Measurements from ENCODE around the gene CCDC89.

Gene CCDC89

DNA sequence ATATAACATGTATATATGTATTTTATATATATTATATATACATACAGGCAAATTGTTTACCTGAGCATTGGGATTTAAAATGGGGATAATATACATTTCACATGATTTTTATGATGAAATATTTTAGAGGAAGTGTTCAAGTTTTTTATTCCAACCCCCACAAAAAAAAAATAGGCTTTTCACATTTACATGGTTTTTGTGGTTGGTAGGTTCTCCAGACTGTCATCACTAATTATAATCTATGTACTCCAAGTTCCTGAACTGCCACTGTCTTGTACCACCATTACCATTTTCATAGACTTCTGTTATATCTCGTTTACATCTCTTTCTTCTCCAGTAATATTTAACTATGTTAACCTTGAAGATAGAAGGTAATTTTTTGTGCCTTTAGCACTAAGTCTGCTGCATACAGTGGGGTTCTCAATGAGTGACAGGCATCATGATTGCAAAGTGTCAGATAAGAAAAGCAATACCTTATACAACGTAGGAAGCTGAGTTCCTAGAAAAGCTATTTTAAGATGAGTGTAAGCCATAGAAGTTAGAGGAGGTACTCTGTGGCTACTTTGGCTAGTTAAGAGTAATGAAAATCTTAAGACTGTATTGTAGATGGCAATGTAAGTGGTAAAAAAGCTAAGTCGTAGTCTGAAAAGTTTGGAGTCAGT is 33.1 kb downstream of the CCDC89 start:
- no peaks in the 10 kb centered on the region for H3K4me1 ChIP-seq (ENCODE audit: control insufficient read depth, insufficient read depth, low read length)
- no peak overlapping the region for H3K27ac ChIP-seq (ENCODE audit: low read length)
- no peak for DNase-seq (ENCODE audit: low read depth, low spot score)
- WGBS (ENCODE audit: insufficient coverage, insufficient read length), result no CpG with 5 or more reads among the region's 3 CpGs
- no peaks in the 10 kb centered on the region for H3K27me3 ChIP-seq (ENCODE audit: control insufficient read depth, insufficient read depth, low read length)
- no peak overlapping the region for H3K4me3 ChIP-seq (ENCODE audit: low read length)
- H3K36me3 ChIP-seq (ENCODE audit: control insufficient read depth, insufficient read depth, low read length), result peaks cover 4% of the 10 kb centered on the region; the same call in 1 of the 2 replicates
- H3K9me3 ChIP-seq (ENCODE audit: control insufficient read depth, insufficient read depth, low read length), result no peaks in the 10 kb centered on the region

- no peak overlapping the region for H3K27ac ChIP-seq (ENCODE audit: low read length)
- no peaks in the 10 kb centered on the region for H3K27me3 ChIP-seq (ENCODE audit: control insufficient read depth, insufficient read depth, low read length)
- H3K9me3 ChIP-seq (ENCODE audit: control insufficient read depth, insufficient read depth, low read length), result no peaks in the 10 kb centered on the region
- no peak overlapping the region for H3K4me3 ChIP-seq (ENCODE audit: low read length)
- no peak for DNase-seq (ENCODE audit: low read depth, low spot score)
- H3K36me3 ChIP-seq (ENCODE audit: control insufficient read depth, insufficient read depth, low read length), result no peaks in the 10 kb centered on the region
- WGBS (ENCODE audit: insufficient coverage, insufficient read length), result no CpG with 5 or more reads among the region's 1 CpG
- H3K4me1 ChIP-seq (ENCODE audit: control insufficient read depth, insufficient read depth, low read length), result no peaks in the 10 kb centered on the region
Measured at GRCh38 chr11:85651118-85651517, 34.9 kb downstream of the CCDC89 start.

DNA sequence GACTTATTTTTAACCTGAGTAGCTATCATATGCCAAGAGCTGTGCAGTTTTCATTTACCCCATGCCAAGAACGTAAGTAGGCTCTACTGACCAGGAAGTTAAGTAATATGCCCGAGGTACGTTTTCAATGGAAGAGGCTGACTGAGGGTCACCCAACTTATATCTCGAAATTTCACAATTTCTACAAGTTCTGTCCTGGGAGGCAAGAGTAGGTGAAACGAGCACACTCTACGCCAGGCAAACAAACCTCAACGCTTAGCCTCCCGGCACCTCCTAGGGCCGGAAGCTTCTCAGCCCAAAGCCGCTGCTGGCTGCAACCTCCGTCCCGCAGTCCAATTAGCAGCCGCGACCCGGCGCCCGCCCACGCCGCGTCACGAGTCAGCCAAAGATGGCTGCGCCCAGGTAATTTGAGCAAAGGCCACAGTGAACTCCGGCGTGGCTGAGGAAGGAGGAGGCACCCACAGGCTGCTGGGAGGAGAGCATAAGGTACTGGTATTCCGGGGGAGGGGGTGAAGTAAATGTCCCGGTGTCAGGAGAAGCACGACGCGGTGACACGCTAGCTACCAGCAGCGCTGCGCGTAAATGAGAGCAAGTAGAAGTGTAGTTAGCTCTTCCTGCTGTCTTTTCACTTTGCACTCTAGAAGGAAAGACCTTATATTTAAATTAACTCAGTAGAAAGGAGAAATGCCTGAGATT is 38.2 kb downstream of the CCDC89 start, which contains the start of gene TMEM126A:
Gene TMEM126A, plus strand, starts transcription at position 364 of the 696 bp plus-strand sequence. CDS start 2,289 bp downstream, outside the sequence.
- Histone ChIP-seq H3K4me3 (ENCODE audit: low read length) (peak within 1 kb of the TSS; percentile 52; the same call in 1 of the 2 replicates), H3K27me3 (ENCODE audit: control insufficient read depth, insufficient read depth, low read length) (no peaks in the 10 kb centered on the region), H3K9me3 (ENCODE audit: control insufficient read depth, insufficient read depth, low read length) (no peaks in the 10 kb centered on the region), H3K4me1 (ENCODE audit: control insufficient read depth, insufficient read depth, low read length) (no peaks in the 10 kb centered on the region), H3K27ac (ENCODE audit: low read length) (no peak within 1 kb of the TSS), H3K36me3 (ENCODE audit: control insufficient read depth, insufficient read depth, low read length) (no peaks in the 10 kb centered on the region)
- WGBS (ENCODE audit: insufficient coverage, insufficient read length), result no CpG with 5 or more reads among the region's 33 CpGs
- peak; percentile 75 for DNase-seq (ENCODE audit: low read depth, low spot score)

GRCh38 chr11:85647078-85647477 is 38.9 kb downstream of the CCDC89 start:
- Histone ChIP-seq H3K36me3 (ENCODE audit: control insufficient read depth, insufficient read depth, low read length) (no peaks in the 10 kb centered on the region), H3K4me1 (ENCODE audit: control insufficient read depth, insufficient read depth, low read length) (no peaks in the 10 kb centered on the region), H3K27me3 (ENCODE audit: control insufficient read depth, insufficient read depth, low read length) (no peaks in the 10 kb centered on the region), H3K4me3 (ENCODE audit: low read length) (peak overlapping the region; percentile 52; the same call in 1 of the 2 replicates), H3K27ac (ENCODE audit: low read length) (no peak overlapping the region), H3K9me3 (ENCODE audit: control insufficient read depth, insufficient read depth, low read length) (no peaks in the 10 kb centered on the region)
- no CpG with 5 or more reads among the region's 2 CpGs for WGBS (ENCODE audit: insufficient coverage, insufficient read length)
- no peak for DNase-seq (ENCODE audit: low read depth, low spot score)

DNA sequence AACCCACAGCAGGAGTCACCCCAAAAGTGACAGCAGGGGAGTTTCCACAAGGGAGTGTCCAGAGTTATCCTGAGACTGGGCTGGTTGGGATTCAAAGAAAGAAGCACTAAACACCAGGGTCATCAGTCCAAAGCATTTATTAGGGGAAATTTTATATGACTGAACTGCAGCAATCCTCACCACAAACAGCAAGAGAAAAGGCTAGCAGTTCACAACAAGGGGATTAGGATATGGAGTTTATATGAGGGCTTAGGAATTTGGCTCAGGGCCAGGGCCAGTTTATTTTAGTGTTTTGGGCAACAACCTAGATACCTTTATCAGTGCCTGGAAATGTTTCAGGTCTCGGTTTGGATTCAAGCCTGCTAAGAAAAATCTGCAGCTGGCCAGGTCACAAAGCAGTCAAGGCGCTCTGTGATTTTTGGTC is 42.8 kb downstream of the CCDC89 start:
- Histone ChIP-seq H3K27me3 (ENCODE audit: control insufficient read depth, insufficient read depth, low read length) (no peaks in the 10 kb centered on the region), H3K4me3 (ENCODE audit: low read length) (no peak overlapping the region), H3K36me3 (ENCODE audit: control insufficient read depth, insufficient read depth, low read length) (no peaks in the 10 kb centered on the region), H3K4me1 (ENCODE audit: control insufficient read depth, insufficient read depth, low read length) (no peaks in the 10 kb centered on the region), H3K27ac (ENCODE audit: low read length) (no peak overlapping the region), H3K9me3 (ENCODE audit: control insufficient read depth, insufficient read depth, low read length) (no peaks in the 10 kb centered on the region)
- no peak for DNase-seq (ENCODE audit: low read depth, low spot score)
- no CpG with 5 or more reads among the region's 2 CpGs for WGBS (ENCODE audit: insufficient coverage, insufficient read length)

- H3K4me3 ChIP-seq (ENCODE audit: low read length), result no peak overlapping the region
- WGBS (ENCODE audit: insufficient coverage, insufficient read length), result no CpG with 5 or more reads among the region's 3 CpGs
- no peak for DNase-seq (ENCODE audit: low read depth, low spot score)
- H3K36me3 ChIP-seq (ENCODE audit: control insufficient read depth, insufficient read depth, low read length), result no peaks in the 10 kb centered on the region; the same call in 1 of the 2 replicates
- no peaks in the 10 kb centered on the region for H3K4me1 ChIP-seq (ENCODE audit: control insufficient read depth, insufficient read depth, low read length)
- no peaks in the 10 kb centered on the region for H3K27me3 ChIP-seq (ENCODE audit: control insufficient read depth, insufficient read depth, low read length)
- H3K9me3 ChIP-seq (ENCODE audit: control insufficient read depth, insufficient read depth, low read length), result no peaks in the 10 kb centered on the region
- H3K27ac ChIP-seq (ENCODE audit: low read length), result no peak overlapping the region
Measured at GRCh38 chr11:85634747-85635146, 51.2 kb downstream of the CCDC89 start.
